Measurements from ENCODE around the gene SNRPB2. TPM values are rescaled to one million over a fixed set of nuclear protein-coding genes. Genes with fewer than 3 reads are reported as not detected.

The SNRPB2 gene
- total RNA-seq, 3 donors from 2014 or later, result 26.6 to 34.8 (median 26.9) TPM

DNA sequence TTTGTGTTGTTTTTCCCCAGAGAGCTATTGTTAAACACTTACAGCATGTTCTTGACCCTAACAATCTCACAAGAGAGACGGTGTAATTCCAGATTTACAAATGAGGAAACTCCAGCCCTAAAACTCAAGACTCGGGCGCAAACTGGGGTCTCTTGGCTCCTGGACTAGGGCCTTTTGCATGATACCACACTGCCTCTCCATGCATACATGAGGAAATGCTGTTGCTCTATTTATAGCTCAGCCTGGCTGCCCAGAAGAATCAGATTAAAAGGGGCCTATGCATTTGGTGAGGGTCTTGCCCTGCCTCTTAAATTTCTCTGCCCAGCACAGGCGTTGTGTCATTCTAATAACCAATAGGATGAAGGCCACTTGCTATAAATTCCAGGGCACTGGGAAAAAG lies 30.5 kb upstream of the SNRPB2 start:
- no peaks in the 10 kb centered on the region for H3K9me3 ChIP-seq
- no peak overlapping the region for H3K4me3 ChIP-seq
- H3K4me1 ChIP-seq, result no peaks in the 10 kb centered on the region
- DNase-seq (ENCODE audit: low spot score in 2 of 2), result no peak
- H3K27ac ChIP-seq, result no peak overlapping the region
- H3K36me3 ChIP-seq, result no peaks in the 10 kb centered on the region
- intact Hi-C loops (cut with DNase I; ENCODE audit: low total_unique reads), result no loop called here
- TF ChIP-seq, protein P1, sequence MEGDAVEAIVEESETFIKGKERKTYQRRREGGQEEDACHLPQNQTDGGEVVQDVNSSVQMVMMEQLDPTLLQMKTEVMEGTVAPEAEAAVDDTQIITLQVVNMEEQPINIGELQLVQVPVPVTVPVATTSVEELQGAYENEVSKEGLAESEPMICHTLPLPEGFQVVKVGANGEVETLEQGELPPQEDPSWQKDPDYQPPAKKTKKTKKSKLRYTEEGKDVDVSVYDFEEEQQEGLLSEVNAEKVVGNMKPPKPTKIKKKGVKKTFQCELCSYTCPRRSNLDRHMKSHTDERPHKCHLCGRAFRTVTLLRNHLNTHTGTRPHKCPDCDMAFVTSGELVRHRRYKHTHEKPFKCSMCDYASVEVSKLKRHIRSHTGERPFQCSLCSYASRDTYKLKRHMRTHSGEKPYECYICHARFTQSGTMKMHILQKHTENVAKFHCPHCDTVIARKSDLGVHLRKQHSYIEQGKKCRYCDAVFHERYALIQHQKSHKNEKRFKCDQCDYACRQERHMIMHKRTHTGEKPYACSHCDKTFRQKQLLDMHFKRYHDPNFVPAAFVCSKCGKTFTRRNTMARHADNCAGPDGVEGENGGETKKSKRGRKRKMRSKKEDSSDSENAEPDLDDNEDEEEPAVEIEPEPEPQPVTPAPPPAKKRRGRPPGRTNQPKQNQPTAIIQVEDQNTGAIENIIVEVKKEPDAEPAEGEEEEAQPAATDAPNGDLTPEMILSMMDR (IDR thresholded peaks at IDR 0.05), result no peak
- TF ChIP-seq POLR2AphosphoS5 (IDR thresholded peaks at IDR 0.05) (no peak), POLR2A (IDR thresholded peaks at IDR 0.05) (no peak)
- no peaks in the 10 kb centered on the region for H3K27me3 ChIP-seq

DNA sequence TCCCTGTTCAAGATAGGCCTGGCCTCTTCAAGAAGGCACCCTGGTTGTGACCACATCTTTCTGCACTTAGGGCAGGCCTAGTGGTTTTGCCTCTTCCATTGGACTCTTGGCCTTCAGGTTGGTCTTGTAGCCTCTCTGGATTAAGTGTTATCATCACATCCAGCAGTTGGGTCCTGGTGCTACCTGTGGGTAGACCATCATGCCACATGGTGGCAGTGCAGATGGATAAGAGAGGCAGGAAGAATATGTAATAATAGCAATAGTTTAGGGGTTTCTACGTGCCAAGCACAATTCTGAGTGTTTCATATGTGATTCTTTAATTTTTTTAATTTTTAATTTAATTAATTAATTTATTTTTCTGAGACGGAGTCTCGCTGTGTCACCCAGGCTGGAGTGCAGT lies 28.5 kb upstream of the SNRPB2 start:
- Histone ChIP-seq H3K27me3 (no peaks in the 10 kb centered on the region), H3K9me3 (no peaks in the 10 kb centered on the region), H3K27ac (no peak overlapping the region), H3K4me1 (no peaks in the 10 kb centered on the region), H3K36me3 (no peaks in the 10 kb centered on the region), H3K4me3 (no peak overlapping the region)
- intact Hi-C loops (cut with DNase I; ENCODE audit: low total_unique reads), result no loop called here
- no peak for DNase-seq (ENCODE audit: low spot score in 2 of 2)
- TF ChIP-seq POLR2AphosphoS5 (IDR thresholded peaks at IDR 0.05) (no peak), POLR2A (IDR thresholded peaks at IDR 0.05) (no peak)
- TF ChIP-seq, protein P1 (IDR thresholded peaks at IDR 0.05), result no peak

DNA sequence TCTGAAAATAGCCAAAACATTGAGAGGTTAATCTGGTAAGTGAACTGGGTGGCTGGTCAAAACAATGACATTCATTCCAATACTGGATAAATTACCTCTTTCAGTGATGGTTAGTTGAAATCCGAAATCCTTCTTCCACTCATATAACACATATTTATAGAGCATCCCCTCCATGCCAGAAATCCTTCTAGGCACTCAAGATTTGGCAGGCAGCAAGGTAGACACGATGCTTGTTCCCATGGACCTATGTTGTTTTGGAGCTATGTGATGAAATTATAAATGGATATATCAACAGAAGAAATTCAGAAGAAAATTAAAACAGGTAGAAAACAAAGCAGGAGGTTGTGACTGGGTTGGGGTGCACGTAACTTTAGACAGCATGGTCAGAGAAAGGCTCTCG lies 26.3 kb upstream of the SNRPB2 start:
- TF ChIP-seq, protein P1 (IDR thresholded peaks at IDR 0.05), result no peak
- TF ChIP-seq POLR2A (IDR thresholded peaks at IDR 0.05), result no peak
- TF ChIP-seq POLR2AphosphoS5 (IDR thresholded peaks at IDR 0.05), result no peak
- Histone ChIP-seq H3K9me3 (no peaks in the 10 kb centered on the region), H3K4me3 (no peak overlapping the region), H3K4me1 (no peaks in the 10 kb centered on the region), H3K27me3 (no peaks in the 10 kb centered on the region), H3K27ac (no peak overlapping the region), H3K36me3 (no peaks in the 10 kb centered on the region)
- DNase-seq (ENCODE audit: low spot score in 2 of 2), result no peak
- intact Hi-C loops (cut with DNase I; ENCODE audit: low total_unique reads), result no loop called here

DNA sequence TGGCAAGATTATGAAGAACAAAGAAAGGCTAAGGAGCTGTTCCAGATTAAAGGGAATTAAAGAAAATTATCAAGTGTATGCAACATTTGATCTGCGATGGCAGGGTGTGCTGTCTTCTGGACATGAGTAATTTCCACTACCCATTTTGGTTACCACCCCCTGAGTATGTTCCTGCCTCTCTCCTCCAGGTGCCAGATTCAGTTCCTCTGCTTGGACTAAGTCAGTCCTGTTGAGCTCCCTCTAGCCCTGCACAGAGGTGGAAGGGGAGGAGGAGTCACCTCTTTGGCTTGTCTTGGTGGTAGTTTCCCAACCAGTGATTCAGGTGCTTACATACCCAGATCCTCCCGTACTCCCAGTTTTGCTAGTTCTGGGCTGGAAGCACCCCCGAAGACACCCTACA lies 22.2 kb upstream of the SNRPB2 start:
- no peaks in the 10 kb centered on the region for H3K4me1 ChIP-seq
- H3K9me3 ChIP-seq, result no peaks in the 10 kb centered on the region
- TF ChIP-seq POLR2A (IDR thresholded peaks at IDR 0.05) (no peak), POLR2AphosphoS5 (IDR thresholded peaks at IDR 0.05) (no peak)
- TF ChIP-seq, protein P1 (IDR thresholded peaks at IDR 0.05), result no peak
- DNase-seq (ENCODE audit: low spot score in 2 of 2), result no peak
- no peak overlapping the region for H3K4me3 ChIP-seq
- H3K36me3 ChIP-seq, result no peaks in the 10 kb centered on the region
- H3K27me3 ChIP-seq, result no peaks in the 10 kb centered on the region
- intact Hi-C loops (cut with DNase I; ENCODE audit: low total_unique reads), result no loop called here
- no peak overlapping the region for H3K27ac ChIP-seq

DNA sequence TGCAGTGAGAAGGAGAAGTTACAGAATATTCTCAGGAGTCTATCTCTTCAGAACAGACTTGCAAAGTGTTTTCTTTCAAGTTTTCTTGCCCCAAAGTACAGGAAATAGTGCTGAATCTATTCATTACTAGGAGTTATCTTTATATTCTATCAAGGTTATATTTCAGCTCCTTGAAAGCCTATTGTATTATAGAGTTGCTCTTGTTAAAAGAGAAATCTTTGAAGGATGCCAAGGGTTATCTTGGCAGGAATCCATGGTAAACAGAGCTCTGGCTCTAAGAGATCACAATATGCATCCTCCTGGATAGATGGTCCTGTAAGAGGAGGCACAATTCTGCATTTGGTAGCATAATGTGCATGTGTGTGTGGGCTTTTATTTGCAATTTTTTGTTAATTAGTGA lies 21.2 kb upstream of the SNRPB2 start:
- Histone ChIP-seq H3K4me3 (no peak overlapping the region), H3K27ac (no peak overlapping the region), H3K4me1 (no peaks in the 10 kb centered on the region), H3K27me3 (no peaks in the 10 kb centered on the region), H3K36me3 (no peaks in the 10 kb centered on the region), H3K9me3 (no peaks in the 10 kb centered on the region)
- DNase-seq (ENCODE audit: low spot score in 2 of 2), result no peak
- TF ChIP-seq, protein P1 (IDR thresholded peaks at IDR 0.05), result no peak
- TF ChIP-seq POLR2A (IDR thresholded peaks at IDR 0.05) (no peak), POLR2AphosphoS5 (IDR thresholded peaks at IDR 0.05) (no peak)
- intact Hi-C loops (cut with DNase I; ENCODE audit: low total_unique reads), result no loop called here
